ENCODE measurements around the gene GPT2. TPM values are rescaled to one million over a fixed set of nuclear protein-coding genes. Genes with fewer than 3 reads are reported as not detected.

GPT2 gene
- total RNA-seq, 6 experiments from 2014 or later = 11.5 to 17.4 (median 14.0) TPM

- Mint-ChIP-seq H3K4me1 (ENCODE audit: low read depth) (peaks cover 12% of the 10 kb centered on the region), H3K27ac (no peak overlapping the region), H3K4me3 (no peak overlapping the region), H3K9me3 (no peaks in the 10 kb centered on the region), H3K36me3 (ENCODE audit: low read depth) (peaks cover 7% of the 10 kb centered on the region; the same call in 1 of the 2 replicates), H3K27me3 (ENCODE audit: insufficient read depth) (peaks cover 2% of the 10 kb centered on the region; the same call in 1 of the 2 replicates)
- no peak for DNase-seq
- TF ChIP-seq CTCF (IDR thresholded peaks at IDR 0.05) = no peak
Observed at GRCh38 chr16:46901709-46902108, 17.5 kb downstream of the GPT2 start.

- H3K4me1 Mint-ChIP-seq (ENCODE audit: low read depth) = peaks cover 12% of the 10 kb centered on the region
- H3K9me3 Mint-ChIP-seq = no peaks in the 10 kb centered on the region
- peaks cover 2% of the 10 kb centered on the region; the same call in 1 of the 2 replicates for H3K27me3 Mint-ChIP-seq (ENCODE audit: insufficient read depth)
- no peak for TF ChIP-seq CTCF (IDR thresholded peaks at IDR 0.05)
- H3K36me3 Mint-ChIP-seq (ENCODE audit: low read depth) = peaks cover 7% of the 10 kb centered on the region; the same call in 1 of the 2 replicates
- no peak for DNase-seq
- H3K27ac Mint-ChIP-seq = no peak overlapping the region
- H3K4me3 Mint-ChIP-seq = no peak overlapping the region
Observed at GRCh38 chr16:46903255-46903905, 19.2 kb downstream of the GPT2 start.

GRCh38 chr16:46904471-46904870, 20.3 kb downstream of the GPT2 start:
- no peak for DNase-seq
- no peak for TF ChIP-seq CTCF (IDR thresholded peaks at IDR 0.05)
- Mint-ChIP-seq H3K9me3 (no peaks in the 10 kb centered on the region), H3K36me3 (ENCODE audit: low read depth) (peaks cover 7% of the 10 kb centered on the region; the same call in 1 of the 2 replicates), H3K27ac (no peak overlapping the region), H3K4me1 (ENCODE audit: low read depth) (peaks cover 7% of the 10 kb centered on the region), H3K4me3 (no peak overlapping the region), H3K27me3 (ENCODE audit: insufficient read depth) (peaks cover 2% of the 10 kb centered on the region; the same call in 1 of the 2 replicates)

GRCh38 chr16:46906360-46907060, 22.3 kb downstream of the GPT2 start:
- H3K36me3 Mint-ChIP-seq (ENCODE audit: low read depth) = peaks cover 7% of the 10 kb centered on the region; the same call in 1 of the 2 replicates
- no peak overlapping the region for H3K27ac Mint-ChIP-seq
- no peak for DNase-seq
- TF ChIP-seq CTCF (IDR thresholded peaks at IDR 0.05) = no peak
- H3K4me3 Mint-ChIP-seq = no peak overlapping the region
- no peaks in the 10 kb centered on the region for H3K4me1 Mint-ChIP-seq (ENCODE audit: low read depth)
- no peaks in the 10 kb centered on the region for H3K9me3 Mint-ChIP-seq
- peaks cover 2% of the 10 kb centered on the region; the same call in 1 of the 2 replicates for H3K27me3 Mint-ChIP-seq (ENCODE audit: insufficient read depth)

GRCh38 chr16:46907061-46907774, 23.1 kb downstream of the GPT2 start:
- Mint-ChIP-seq H3K9me3 (no peaks in the 10 kb centered on the region), H3K36me3 (ENCODE audit: low read depth) (peaks cover 7% of the 10 kb centered on the region; the same call in 1 of the 2 replicates), H3K4me3 (no peak overlapping the region), H3K27ac (no peak overlapping the region), H3K4me1 (ENCODE audit: low read depth) (no peaks in the 10 kb centered on the region), H3K27me3 (ENCODE audit: insufficient read depth) (peaks cover 2% of the 10 kb centered on the region; the same call in 1 of the 2 replicates)
- DNase-seq = no peak
- no peak for TF ChIP-seq CTCF (IDR thresholded peaks at IDR 0.05)
